A549 treated with dexamethasone at 1 μM for 4 hours (cell line): ENCODE data around the gene OSR1. TPM values are rescaled to one million over a fixed set of nuclear protein-coding genes. Genes with fewer than 3 reads are reported as not detected.

Experiments used
- total RNA-seq: library from RNA; stranded (reverse); fragments of 200-300 nt; extraction: Qiagen RNA extraction; gene quantifications from 5 replicates; pipeline ENCODE4 v1.2.3, GENCODE V29; 2022

Gene OSR1
- 8.3 to 12.3 TPM (median 9.5 TPM) in 5 replicates for total RNA-seq

GRCh38 chr2:19358242-19359020 is at the start of gene OSR1:
TSS of gene OSR1 (minus strand) at chr2:19358623. CDS start at chr2:19353805, 4,818 bp downstream.

